Measurements from ENCODE around the gene FBLN1. TPM values are rescaled to one million over a fixed set of nuclear protein-coding genes. Genes with fewer than 3 reads are reported as not detected.
A peak's percentile ranks its signal among the peaks of the same experiment; 100 is the strongest.

The FBLN1 gene
- total RNA-seq, 1 donor from 2014 or later: 3.8 TPM

DNA sequence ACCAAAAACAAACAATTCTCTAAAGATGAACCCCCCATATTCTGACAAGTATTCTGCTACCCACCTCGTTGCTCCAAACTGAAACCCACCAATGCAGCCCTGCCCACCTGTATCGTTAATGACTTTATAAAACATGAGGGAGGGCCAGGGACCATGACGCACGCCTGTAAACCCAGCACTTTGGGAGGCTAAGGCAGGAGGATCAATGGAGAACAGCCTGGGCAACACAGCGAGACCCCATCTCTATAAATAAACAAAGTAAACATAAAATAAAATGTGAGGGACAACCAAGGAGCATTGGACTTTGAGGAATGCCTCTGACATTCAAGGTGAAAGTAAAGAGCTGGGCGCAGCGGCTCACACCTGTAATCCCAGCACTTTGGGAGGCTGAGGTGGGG is 129.2 kb downstream of the FBLN1 start:
- no peak for DNase-seq (ENCODE audit: low spot score)
- no peak for ATAC-seq

DNA sequence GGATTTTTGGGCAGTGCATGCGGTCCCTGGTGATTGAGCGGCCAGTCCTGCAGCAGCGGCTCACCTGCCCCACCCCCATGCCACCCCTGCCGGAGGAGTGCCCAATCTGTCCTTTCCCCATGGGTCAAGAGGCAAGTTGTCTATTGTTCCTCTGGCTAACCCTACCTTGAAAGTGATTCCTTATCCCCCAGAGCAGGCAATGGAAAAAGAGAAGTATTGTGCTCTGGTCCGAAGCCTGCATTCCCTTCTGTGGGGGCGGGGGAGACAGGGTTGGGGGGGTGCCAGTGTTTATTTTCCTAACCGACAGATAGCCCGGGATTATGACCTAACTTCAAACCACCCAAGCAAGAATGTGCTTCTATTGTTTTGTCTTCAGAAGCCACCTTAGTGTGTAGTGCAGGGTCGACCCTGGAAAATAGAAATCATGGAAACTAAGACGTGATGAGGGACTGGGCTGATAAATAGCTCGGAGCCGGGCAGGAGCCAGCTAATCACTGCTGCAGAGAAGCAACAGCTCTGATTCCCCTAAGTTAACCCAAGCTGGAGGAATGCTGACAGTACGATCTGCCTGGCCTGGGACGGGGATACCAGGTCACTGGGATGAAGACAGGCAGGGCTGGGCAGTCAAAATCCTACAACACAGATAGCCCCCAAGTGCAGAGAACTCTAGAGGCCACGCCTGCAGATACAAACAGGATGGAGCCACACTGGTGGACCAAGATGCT is 130.3 kb downstream of the FBLN1 start:
- DNase-seq (ENCODE audit: low spot score): no peak
- ATAC-seq: no peak

DNA sequence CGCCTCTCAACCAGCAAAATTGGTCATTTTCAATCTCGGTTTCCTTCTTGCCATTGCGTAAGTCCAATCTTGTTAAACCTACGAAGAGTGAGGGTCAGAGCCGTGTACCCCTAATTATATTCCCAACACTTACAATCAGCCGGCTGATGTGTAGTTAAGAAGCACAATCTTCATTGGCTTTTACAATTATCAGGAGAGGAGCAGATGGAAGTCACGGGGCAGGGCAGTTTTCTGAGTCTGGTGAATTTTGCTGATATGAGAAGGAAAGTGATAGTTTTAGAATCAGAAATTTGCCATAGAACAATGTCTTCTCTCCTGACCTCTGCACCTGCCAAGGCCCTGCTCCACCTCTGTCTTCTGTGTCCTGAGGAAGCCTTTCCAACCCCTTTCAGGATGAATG is 134.0 kb downstream of the FBLN1 start:
- DNase-seq (ENCODE audit: low spot score): no peak
- no peak for ATAC-seq

DNA sequence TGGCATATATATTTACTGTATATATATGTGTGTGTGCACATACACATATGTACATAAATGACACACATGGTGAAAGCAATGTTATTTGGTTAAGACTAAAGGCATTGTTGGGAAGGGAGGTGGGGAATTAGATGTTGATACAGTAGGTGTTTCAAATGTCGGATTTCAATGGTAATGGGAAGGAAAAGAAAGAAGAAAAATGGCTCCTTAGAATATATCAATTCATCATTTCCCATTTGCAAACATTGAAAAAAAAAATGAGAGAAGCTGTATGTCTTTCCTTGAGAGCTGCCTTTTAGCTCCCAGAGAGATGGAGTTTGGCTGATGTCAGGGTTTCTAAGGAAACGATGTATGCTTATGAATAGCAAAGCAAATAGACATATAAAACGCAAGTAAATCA is 135.5 kb downstream of the FBLN1 start:
- no peak for DNase-seq (ENCODE audit: low spot score)
- no peak for ATAC-seq

DNA sequence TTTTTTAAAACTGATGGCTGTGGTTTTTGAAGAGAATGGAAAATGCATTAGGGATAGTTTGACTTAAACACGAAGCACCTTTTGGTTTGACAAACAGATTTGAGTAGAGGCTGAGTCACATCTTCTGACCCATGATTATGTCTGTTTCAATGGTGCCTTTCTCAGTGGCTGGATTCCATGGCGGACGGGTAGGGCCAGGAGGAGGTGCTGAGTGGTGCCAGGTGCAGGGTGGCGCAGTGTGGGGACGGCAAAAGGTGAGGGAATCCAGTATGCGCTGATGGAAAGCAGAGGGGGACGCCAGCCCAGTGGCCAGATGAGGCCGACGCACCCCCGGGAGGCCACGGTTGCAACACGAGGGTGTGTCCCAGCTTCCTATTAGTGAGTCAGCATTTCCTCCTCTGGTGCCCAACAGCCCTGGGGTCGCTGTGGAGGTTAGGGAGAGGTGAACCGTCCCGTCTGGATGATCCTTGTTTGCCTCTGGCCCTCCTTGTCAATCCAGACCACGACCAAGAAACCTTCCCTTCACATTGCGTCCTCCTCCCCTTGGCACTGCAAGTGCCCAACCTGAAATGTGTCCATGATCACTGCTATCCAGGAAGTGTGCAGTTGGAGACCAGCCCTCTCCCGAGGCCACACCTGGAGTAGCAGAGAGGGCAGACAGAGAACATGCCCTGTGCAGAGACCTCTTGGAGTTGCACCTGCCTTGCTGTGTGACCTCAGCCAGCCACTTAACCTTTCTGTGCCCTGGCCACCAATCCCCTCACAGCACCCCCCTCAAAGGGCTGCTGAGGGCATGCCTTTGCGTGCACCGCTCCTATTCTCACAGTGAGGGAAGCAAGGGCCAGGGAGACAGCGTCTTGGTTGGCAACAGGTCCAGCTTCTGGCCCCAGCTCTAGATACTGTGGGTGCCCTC is 136.4 kb downstream of the FBLN1 start:
- ATAC-seq: peak; percentile 41
- peak; percentile 42 for DNase-seq (ENCODE audit: low spot score)

DNA sequence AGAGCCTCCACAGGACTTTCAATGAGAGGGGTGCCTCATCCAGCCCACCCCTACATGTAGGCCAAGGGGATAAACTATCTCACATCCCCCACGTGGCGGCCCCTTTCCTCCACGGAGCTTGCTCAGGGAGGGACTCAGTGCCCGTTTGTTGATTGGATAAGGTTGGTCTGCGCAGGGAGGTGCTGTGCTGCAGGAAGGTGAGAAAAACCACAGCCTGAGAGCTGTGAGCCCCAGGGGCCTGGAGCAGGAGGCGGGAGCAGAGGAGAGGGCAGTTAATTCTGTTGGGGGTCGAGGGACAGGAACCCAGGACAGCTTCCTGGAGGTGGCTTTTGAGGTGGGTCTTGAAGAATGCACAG is 137.0 kb downstream of the FBLN1 start:
- no peak for DNase-seq (ENCODE audit: low spot score)
- no peak for ATAC-seq

DNA sequence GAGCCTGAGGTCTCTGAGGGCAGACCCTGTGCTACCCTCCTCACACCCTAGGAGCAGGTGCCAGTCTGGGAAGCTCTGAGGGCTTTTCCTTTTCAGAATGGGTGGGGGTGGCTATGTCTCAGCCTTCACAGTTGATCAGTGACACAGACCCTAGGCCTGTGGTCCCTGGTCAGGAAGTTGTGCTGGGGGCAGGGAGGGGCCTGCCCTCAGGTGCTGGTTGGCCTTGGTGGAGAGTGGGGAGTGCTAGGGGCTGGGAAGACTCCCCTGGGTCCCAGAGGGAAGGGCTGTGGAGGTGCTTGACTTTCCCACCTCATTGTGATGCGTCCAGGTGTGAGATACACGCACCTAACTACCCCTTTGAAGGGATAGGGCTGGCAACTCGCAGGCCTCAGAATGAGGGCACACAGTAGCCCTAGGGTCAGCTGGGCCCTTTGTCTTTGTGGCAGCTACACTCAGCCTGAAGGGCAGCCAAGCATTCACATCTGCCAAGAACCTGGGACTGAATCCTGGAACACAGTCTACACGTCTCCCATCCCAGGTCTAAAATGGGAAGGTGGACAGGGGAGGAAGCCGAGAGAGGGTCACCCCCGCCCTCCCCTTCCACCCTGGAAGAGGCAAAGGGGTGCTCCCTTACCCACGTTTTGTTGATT is 137.7 kb downstream of the FBLN1 start:
- DNase-seq (ENCODE audit: low spot score): no peak

DNA sequence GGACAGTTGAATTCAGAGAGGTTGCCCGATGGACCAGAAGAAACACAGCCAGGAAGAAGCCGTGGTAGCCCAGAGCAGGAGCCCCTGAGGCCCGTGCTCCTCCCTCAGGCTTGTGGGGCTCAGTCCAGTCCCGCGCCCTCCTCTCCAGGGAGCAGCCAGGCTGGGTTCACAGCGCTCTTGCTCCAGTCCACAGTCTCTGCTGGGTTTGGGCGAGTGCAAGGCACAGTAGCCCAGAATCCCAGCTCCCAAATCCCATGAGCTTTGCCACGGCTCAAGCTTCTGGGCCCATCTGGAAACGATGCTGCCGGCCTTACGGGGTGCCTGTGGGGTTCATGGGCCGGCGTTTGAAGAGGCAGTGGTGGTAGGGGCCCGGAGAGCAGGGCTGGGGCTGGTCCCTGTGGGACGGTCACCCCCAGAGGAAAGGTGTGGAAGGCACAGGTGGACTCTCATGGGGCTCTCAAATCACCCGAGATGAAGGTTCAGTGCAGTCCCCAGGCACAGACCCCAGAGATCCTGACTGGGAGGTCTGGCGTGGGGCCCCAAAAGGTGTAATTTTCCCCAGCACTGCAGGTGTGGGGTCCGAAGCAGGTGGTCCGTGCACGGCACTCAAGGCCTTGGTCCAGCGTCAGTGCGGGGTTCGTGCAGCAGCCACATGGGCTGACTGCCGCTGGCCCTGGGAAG is 138.4 kb downstream of the FBLN1 start:
- no peak for DNase-seq (ENCODE audit: low spot score)

More for the DNA sequence above, 137.7 kb downstream of the FBLN1 start:
- no peak for ATAC-seq

DNA sequence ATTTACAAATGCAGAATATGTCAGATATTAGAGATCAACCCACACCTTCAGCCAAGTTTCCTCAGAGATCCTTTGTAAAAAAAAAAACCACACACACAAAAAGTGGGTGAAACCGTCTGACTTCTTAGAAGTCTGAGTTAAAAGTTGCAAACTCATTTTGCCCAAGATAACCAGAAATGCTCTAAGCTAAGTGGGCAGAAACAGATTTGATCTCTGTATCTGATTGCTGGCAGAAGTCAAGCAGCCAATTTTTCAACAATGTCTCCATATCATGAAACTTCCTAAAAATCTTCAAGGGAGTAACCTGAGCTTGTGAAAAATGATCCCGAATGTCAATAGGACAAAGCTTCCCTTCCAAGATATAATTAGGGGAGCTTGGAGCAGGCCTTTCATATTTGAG is 140.3 kb downstream of the FBLN1 start:
- ATAC-seq: no peak
- DNase-seq (ENCODE audit: low spot score): no peak

More for the DNA sequence above, 138.4 kb downstream of the FBLN1 start:
- ATAC-seq: no peak

DNA sequence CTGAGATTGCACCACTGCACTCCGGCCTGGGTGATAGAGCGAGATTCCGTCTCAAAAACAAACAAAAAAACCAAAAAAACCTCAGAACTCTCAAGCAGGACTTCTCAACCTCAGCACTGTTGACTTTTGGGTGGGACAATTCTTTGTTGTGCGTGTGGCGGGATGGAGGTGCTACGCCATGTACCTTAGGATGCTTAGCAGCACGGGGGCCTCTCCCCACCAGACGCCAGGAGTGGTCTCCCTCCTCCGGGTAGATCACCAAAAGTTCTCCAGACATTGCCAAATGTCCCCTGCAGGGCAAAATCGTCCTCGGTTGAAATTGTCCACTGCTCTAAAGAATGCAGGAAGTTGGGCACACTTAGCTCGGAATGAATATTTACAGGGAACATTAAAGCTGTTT is 142.0 kb downstream of the FBLN1 start:
- no peak for ATAC-seq

DNA sequence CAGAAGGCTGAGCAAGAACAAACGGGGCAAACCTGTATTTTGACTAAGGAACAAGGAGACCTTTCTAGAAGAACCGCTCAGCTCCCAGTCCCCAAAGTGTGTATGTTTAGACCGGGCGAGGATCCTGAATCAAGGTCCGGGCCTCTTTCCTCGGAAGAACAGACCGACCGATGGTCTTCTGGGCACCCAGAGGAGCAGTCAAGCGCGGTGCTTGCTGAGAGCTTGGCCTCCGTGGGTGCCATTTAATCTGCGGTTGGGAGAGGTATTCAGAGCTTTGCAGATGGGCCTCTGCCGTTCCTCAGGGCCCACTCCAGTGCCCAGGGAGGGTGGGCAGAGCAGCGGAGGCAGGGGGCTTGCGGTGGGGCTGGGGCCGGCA is 142.5 kb downstream of the FBLN1 start:
- ATAC-seq (no peak), DNase-seq (ENCODE audit: low spot score) (no peak)

More for the DNA sequence above, 142.0 kb downstream of the FBLN1 start:
- no peak for DNase-seq (ENCODE audit: low spot score)

DNA sequence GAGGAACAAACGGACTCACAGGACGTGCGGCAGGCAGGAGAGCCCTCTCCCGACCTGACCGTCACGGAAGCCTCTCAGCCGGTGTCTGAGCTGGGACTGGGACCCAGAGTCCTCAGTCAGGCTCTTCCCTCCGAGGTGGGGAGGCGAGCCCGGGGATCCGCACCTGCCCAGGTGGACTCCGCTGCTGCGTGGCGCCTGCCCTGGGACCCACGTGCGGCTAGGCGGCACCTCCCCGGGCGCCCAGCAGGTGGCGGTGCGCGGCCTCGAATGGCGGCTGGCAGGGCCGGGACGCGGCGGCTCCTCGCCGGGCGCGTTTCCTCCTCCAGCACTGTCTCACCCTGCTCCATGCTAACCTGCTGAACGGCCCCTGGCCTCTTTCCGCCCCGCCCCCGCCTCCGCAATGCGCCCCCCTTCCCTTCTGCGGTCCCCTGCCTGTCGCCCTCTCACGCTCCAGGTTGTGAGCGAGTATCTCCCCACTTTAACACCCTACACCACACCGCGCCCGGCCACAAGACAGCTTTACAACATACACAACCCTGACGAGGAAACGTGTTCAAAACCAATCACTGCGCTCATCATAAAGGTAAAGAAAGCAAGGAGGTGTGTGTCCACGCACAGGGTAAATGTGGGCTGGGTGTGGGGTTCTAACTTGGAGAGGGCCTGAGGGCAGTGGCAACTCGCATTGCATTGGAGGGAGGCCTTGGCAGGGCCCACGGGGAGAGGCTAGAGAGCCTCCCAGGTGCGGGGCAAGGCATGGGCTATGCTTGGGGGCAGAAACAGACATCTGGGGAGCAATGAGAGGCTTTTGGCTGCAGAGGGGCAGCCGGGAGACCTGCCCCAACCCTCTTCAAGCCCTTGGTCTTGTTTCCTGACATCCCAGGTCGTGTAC is 143.1 kb downstream of the FBLN1 start:
- DNase-seq (ENCODE audit: low spot score) (peak; percentile 80), ATAC-seq (peak; percentile 99)

DNA sequence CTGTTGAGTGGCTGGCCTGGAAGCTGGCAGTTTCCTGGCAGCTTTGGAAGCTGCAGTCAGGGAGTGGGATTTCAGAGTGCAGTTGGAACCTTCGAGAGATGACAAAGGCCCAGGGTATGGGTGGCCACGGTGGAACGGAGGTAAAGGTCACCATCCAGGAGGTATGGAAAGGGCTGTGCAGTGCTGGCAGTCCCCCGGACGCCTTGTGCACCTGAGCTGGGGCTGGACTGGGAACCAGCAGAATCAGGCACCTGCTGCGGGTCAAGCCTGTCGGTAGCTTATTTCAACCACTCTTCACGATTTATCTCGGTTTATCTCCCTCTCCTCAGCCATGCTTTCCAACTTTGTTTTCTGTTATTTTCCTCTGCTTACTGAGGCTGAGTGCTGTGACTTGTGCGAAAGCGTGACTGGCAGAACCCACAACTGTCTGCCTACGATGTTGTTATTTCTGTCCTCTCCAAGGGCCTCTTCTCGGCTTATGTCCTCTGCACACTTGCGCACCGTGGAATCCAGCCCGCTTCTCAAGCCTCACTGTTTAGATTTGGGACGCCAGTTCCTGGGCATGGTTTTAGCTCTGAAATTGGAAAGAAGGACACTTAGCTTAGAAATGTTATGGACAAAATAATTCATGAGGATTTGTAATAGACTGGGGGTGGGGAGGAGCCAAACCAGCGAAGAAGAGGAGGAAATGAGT is 145.0 kb downstream of the FBLN1 start:
- ATAC-seq (no peak), DNase-seq (ENCODE audit: low spot score) (no peak)

DNA sequence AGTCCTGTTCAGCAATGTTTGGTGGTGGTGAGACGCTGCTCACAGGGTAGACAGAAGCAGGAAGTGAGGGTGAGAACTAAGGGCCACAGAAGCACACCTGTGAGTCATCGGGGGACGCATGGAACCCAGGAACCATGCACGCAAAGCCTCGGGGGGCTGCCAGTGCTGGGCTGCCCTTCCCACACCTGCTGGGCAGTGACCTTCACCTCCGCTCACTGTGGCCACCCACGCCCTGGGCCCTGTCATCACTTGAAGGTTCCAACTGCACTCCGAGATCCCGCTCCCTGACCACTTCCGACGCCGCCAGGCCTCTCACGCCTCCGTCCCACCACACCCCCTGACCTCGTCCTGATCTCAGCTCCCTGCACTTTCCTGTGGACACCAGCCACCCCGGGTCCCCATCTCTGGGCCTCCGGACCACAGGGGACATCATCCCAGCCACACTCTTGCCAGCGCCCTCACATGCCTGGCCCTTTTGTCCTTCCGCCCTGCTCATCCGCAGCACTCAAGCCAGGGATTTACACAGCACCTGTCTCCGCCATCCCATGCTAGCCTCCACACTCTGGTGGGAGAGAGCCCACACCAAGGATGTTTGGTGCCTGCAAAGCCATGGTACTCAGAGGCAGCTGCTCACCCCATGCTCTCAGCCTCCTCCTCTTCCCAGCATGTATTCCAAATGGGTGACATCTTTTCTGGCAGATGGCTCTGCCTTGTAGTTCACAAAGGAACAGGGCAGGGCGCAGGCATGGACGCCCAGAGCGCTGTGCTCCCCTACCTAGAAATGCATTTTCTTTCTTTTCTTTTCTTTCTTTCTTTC is 145.8 kb downstream of the FBLN1 start:
- DNase-seq (ENCODE audit: low spot score) (no peak), ATAC-seq (no peak)

DNA sequence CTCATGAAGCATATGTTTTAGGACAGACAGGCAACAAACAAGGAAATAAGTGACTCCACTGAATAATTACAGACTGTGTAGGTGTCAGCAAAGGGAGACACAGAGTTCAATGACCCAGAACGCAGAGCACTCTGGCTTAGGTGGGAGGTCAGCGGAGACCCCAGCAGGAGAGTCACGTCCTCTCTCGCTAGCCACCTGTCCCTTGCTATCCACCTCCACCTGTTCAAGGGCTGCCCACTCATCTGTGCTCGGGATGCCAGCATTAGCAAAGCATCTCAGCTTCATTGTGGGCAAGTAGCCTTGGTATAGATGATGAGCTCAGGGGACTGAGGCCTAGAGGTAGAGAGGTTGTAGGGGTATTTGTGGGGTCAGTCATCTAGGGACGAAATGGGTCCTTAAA is 147.1 kb downstream of the FBLN1 start:
- ATAC-seq (no peak), DNase-seq (ENCODE audit: low spot score) (no peak)

DNA sequence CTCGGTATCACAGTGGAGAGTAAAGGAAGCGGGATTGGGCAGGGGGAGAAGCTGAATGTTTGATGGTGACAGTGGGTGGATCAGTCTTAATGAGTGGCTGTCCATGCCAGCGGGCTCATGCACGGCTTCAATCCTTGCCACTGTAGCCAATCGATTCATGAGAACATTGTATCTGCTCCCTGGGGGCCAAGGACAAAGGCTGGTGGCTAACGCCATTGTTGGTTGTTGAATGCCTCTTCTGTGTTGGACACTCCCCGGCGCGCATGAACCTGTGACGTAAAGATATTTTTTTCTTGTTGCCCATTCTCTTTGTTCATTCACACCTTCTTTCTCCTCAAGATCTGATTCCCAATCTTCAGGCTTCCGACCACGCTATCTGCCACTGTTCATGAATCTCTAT is 148.0 kb downstream of the FBLN1 start:
- ATAC-seq: no peak
- DNase-seq (ENCODE audit: low spot score): peak; percentile 15
